VCaP (cell line): ENCODE data around the gene IGF1R.

ENCODE experiments used
- H3K27ac ChIP-seq: fragments of 450-650 bp; 2 replicates; pipeline ENCODE4 v1.5.1; 2017
- TF ChIP-seq, protein P1 (sequence below): fragments of 450-650 bp; conservative IDR thresholded peaks from 2 replicates; pipeline ENCODE4 v1.5.1; 2017; ENCODE audit warnings: mild to moderate bottlenecking, moderate library complexity

IGF1R gene

DNA sequence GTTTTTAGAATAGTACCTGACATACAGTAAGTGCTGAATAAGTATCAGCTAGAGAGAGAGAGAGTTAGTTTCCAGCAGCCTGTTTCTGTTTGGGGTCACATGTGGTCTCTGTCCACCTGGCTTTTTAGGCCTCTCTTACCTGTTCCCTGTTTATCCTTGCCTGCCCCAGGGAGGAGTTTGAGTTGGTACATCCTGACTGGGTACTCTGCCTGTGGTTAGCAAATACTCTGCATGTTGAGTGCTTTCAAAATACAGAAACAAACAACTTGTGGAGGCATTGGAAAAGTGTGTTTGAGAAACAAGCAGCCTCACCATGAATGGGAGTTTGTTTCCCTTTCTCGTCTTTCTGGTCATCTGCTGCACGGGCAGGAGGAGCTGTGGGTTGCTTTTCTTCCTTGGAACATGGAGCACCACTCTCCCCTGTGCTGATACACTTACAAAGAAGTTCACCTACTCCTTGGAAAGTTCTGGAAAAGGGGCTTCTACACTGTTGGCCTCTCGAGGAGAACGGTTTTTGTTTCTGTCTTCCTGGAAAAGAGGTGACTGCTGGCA, 193.2 kb downstream of the IGF1R start:
- peak overlapping the region; percentile 99 for H3K27ac ChIP-seq
- TF ChIP-seq, protein P1, sequence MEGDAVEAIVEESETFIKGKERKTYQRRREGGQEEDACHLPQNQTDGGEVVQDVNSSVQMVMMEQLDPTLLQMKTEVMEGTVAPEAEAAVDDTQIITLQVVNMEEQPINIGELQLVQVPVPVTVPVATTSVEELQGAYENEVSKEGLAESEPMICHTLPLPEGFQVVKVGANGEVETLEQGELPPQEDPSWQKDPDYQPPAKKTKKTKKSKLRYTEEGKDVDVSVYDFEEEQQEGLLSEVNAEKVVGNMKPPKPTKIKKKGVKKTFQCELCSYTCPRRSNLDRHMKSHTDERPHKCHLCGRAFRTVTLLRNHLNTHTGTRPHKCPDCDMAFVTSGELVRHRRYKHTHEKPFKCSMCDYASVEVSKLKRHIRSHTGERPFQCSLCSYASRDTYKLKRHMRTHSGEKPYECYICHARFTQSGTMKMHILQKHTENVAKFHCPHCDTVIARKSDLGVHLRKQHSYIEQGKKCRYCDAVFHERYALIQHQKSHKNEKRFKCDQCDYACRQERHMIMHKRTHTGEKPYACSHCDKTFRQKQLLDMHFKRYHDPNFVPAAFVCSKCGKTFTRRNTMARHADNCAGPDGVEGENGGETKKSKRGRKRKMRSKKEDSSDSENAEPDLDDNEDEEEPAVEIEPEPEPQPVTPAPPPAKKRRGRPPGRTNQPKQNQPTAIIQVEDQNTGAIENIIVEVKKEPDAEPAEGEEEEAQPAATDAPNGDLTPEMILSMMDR: no peak

DNA sequence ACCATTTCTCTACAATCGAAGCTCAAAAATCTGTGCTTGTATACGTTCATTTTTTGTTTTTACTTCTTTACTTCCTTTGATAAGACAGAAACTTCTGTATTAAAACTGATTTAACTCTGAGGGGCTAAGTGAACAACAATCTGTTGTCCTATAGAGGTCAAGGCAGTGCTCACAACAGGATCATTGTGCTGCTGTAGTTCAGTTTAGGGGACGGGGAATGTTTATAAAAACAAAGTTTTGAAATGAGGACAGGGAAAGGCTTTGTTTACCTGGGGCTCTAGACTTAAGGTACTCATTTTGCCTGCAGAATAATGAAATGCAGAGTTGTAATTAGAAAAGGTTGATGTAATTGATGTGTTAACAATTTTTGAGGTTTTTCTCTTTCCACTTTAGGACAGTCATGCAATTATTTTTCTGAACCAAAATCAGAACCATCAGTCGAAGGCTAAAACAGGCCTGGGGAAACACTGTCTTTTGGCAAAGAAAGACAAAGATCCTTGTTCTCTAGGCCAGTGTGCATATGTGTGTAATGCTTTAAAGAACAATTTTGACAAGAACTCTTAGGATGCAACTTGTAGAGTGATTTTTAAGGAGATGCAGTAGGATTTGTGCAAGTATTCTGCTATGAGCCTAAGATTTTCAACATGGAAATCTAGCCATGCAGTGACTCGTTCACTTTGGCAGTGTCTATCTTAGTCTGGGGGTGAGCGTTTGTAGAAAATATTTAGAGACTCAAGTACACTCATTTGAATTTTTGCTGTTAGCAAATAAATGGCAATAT, 194.0 kb downstream of the IGF1R start:
- TF ChIP-seq, protein P1: no peak
- peak overlapping the region; percentile 99 for H3K27ac ChIP-seq

DNA sequence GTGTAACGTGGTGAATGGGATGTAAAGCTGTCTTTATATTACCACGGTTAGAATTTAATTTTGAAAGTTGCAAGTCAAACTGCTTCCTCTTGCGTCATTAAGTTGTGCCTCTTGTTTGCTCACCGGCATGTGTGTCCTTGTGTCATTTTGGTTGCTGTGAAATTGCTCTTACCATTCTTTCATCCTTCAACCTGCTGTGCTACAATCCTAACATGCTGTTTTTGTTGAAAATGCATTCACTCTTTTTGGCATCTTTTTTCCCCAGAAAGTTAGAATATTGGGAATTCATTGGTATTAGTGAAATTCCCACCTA, 194.6 kb downstream of the IGF1R start:
- peak overlapping the region; percentile 99 for H3K27ac ChIP-seq

DNA sequence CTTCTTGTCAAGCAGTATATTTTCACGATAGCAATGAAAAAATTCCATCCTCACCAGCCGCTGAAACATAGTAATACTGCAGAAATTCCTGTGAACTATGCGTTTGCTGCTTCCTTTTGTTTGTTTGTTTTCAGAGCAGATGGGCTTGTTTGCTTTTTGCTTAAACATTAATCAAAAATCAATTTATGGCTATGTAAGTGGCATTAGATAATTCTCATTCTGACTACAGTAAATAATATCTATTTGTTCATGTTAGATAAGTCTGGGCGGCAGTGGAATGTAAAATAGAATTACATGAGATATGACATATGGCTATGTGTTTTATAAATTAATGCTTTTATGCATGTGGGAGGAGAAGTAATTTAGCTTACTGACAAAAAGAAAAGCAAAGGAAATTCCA, 195.5 kb downstream of the IGF1R start:
- peak overlapping the region; percentile 99 for H3K27ac ChIP-seq

More for the DNA sequence above, 194.6 kb downstream of the IGF1R start:
- TF ChIP-seq, protein P1: no peak

DNA sequence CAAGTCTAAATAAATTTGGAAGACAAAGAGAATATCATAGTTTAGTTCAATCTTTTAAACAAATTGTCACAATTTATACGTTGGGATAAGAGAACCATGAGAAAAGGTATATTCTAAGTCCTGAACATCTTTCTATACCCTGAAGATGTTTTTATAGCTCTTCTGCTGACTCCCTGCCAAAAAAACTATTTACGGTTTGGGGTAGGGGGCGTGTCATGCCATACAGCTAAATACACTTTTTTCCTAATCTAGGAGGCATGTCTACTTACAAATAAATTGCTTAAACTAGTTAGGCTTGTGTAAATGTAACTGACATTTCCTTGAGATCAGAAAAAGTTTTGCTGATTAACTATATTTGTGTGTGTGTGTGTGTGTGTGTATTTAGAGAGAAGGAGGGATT, 195.9 kb downstream of the IGF1R start:
- TF ChIP-seq, protein P1: no peak
- H3K27ac ChIP-seq: peak overlapping the region; percentile 99

More for the DNA sequence above, 195.5 kb downstream of the IGF1R start:
- TF ChIP-seq, protein P1: no peak

DNA sequence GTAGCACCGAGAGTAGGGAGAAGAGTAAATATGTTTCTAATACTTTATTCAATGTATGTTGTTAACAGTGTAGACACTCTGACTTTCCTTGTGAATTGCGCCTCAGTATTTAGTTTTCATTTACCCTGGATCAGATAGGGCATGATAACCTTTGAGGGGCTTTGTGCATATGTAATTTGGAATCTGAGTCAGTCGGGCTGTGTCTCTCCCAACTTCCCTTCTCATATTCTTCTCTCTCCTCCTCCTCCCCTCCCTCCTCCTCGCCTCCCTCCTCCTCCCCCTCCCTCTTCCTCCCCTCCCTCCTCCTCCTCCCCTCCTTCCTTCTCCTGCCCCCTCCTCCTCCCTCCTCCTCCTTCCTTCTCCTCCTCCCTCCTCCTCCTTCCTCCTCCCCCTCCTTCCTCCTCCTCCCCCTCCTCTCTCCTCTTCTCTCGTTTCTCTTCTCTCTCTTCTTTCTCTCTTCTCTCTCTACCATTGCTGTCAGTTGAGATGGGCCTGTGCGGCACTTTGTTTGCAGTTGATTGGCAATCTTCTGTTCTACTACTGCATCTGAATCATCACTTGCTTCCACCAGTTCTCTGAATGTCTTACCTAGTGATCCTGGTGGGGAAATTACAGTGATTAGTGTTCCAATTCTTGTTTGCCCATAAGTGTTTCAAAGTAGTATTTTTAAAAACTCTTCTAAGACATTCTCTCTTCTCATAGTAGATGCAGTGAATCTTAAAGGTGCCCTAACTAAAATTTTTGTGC, 197.0 kb downstream of the IGF1R start:
- TF ChIP-seq, protein P1: no peak
- peak overlapping the region; percentile 99 for H3K27ac ChIP-seq

DNA sequence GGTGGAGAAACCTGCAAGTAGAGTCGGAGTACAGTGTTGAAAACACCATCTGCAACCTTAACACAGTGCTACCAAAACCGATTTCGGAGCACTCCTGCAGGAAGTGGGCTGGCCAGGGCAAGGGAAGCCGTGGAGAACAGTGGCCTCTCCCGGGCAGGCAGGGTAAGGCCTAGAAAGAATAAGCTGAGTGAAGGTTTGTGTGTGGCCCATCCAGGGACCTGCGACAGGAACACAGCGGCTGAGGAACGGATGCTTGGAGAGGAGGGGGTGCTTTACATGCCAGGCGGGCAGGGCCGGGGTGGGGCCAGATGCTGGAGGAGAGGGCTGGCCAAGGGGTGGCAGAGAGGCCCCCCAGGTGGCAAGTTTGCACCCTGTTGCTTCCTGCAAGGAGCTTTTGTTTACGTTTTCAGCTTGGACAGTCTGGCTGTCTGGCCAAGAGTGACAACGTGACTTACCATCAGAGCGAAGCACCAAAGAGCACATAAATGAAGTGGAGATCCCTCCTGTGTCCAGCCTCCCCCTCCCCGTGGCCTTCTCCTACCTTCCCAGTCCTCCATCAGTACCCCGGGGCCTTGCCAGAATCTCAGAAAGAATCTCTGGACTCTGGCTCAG, 202.7 kb downstream of the IGF1R start:
- H3K27ac ChIP-seq: peak overlapping the region; percentile 99

More for the DNA sequence above, 202.7 kb downstream of the IGF1R start:
- TF ChIP-seq, protein P1: peak; percentile 95
